Neural progenitor cell (in vitro differentiated cells): ENCODE measurements around the gene DEUP1. TPM values are rescaled to one million over a fixed set of nuclear protein-coding genes. Genes with fewer than 3 reads are reported as not detected.

Experiments
- DNase-seq: peaks from one replicate; pipeline ENCODE4 v3.0.0-alpha.2; 2016; ENCODE audit warnings: low spot score
- H2AFZ ChIP-seq: fragments of 200-600 bp; sonication (generic); replicated peaks from 2 replicates; pipeline ENCODE4 v1.6.1; 2016; ENCODE audit warnings: antibody characterized with exemption
- H3F3A ChIP-seq: fragments of 200-600 bp; sonication (generic); 2 replicates; pipeline ENCODE4 v1.6.1; 2016; ENCODE audit warnings: antibody characterized with exemption, low read depth
- H3K27ac ChIP-seq: fragments of 200-600 bp; sonication (generic); 2 replicates; pipeline ENCODE4 v1.5.1; 2016; ENCODE audit warnings: mild to moderate bottlenecking
- H3K27me3 ChIP-seq: fragments of 200-600 bp; sonication (generic); 2 replicates; pipeline ENCODE4 v1.6.1; 2016; ENCODE audit warnings: mild to moderate bottlenecking, moderate library complexity
- H3K36me3 ChIP-seq: fragments of 200-600 bp; sonication (generic); 2 replicates; pipeline ENCODE4 v1.5.1; 2016
- H3K4me1 ChIP-seq: fragments of 200-600 bp; sonication (generic); 2 replicates; pipeline ENCODE4 v1.6.1; 2016; ENCODE audit warnings: mixed run types
- H3K4me2 ChIP-seq: fragments of 200-600 bp; sonication (generic); 2 replicates; pipeline ENCODE4 v1.6.1; 2016
- H3K4me3 ChIP-seq: fragments of 200-600 bp; sonication (generic); 2 replicates; pipeline ENCODE4 v1.5.1; 2016
- H3K79me2 ChIP-seq: fragments of 200-600 bp; sonication (generic); 2 replicates; pipeline ENCODE4 v1.6.1; 2016; ENCODE audit warnings: low read depth
- H3K9ac ChIP-seq: fragments of 200-600 bp; sonication (generic); 2 replicates; pipeline ENCODE4 v1.6.1; 2016
- H3K9me3 ChIP-seq: fragments of 200-600 bp; sonication (generic); 2 replicates; pipeline ENCODE4 v1.5.1; 2016; ENCODE audit warnings: low read depth
- H4K20me1 ChIP-seq: fragments of 200-600 bp; sonication (generic); 2 replicates; pipeline ENCODE4 v1.6.1; 2016; ENCODE audit warnings: low read depth
- H3K27ac Mint-ChIP-seq: 3 replicates; pipeline ENCODE4 v1.8.0; 2021; ENCODE audit warnings: mixed read lengths
- H3K27me3 Mint-ChIP-seq: 2 replicates; pipeline ENCODE4 v1.8.0; 2022; ENCODE audit warnings: low read depth, mild to moderate bottlenecking, inconsistent platforms, moderate library complexity, mixed read lengths; ENCODE audit not compliant: insufficient read depth
- H3K36me3 Mint-ChIP-seq: 3 replicates; pipeline ENCODE4 v1.8.0; 2021; ENCODE audit warnings: mixed read lengths
- H3K4me1 Mint-ChIP-seq: 3 replicates; pipeline ENCODE4 v1.8.0; 2021; ENCODE audit warnings: mixed read lengths
- H3K4me3 Mint-ChIP-seq: 3 replicates; pipeline ENCODE4 v1.8.0; 2021; ENCODE audit warnings: mild to moderate bottlenecking, moderate library complexity, mixed read lengths
- H3K9me3 Mint-ChIP-seq: 3 replicates; pipeline ENCODE4 v1.8.0; 2020; ENCODE audit warnings: mixed read lengths
- EZH2 ChIP-seq: fragments of 200-600 bp; sonication (generic); IDR thresholded peaks from 2 replicates; pipeline ENCODE4 v1.6.1; 2017; ENCODE audit warnings: antibody characterized with exemption, mild to moderate bottlenecking, moderate library complexity
- EZH2phosphoT487 ChIP-seq: fragments of 200-600 bp; sonication (generic); IDR thresholded peaks from 2 replicates; pipeline ENCODE4 v1.6.1; 2017; ENCODE audit warnings: antibody characterized with exemption
- total RNA-seq: library from RNA; depleted of rRNA; stranded (reverse); fragments of >200 nt; gene quantifications from 2 replicates; pipeline ENCODE4 v1.2.3, GENCODE V29; 2015; ENCODE audit warnings: low replicate concordance
- TF ChIP-seq, protein P1 (sequence below): fragments of 200-600 bp; sonication (generic); IDR thresholded peaks from 2 replicates; pipeline ENCODE4 v1.5.1; 2017; ENCODE audit warnings: antibody characterized with exemption, mild to moderate bottlenecking

The DEUP1 gene
- total RNA-seq, 1 donor from 2014 or later, result not detected

DNA sequence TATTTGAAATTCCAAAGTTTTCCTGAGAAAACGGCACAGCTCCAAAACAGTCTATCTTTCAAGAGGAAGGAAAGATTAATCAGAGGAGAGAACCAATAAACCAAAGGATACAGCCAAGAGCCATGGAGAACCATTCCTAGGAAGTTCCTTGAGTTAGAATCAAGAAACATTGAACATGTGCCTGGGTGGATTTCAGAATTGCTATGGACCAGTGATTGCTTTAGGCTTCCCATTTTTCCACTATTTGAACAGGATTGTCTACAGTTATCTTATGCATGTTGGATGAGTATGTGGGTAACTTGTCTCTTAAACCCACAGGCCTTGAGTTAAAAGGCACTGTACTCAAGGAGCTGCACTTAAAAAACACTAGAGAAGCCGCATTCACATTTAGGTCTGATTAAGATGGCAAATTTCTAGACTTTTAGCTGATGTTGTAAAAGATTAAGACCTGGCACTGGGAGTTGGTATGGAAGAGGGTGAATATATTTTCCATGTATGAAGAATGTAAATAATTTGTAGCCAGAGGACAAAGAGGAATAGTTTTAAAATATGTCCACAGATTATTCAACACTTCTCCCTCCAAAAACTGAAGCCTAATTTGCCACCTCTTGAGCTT, 11.2 kb upstream of the DEUP1 start:
- Mint-ChIP-seq H3K9me3 (peaks cover 25% of the 10 kb centered on the region), H3K4me3 (no peak overlapping the region), H3K36me3 (no peaks in the 10 kb centered on the region), H3K4me1 (no peaks in the 10 kb centered on the region), H3K27ac (no peak overlapping the region), H3K27me3 (no peaks in the 10 kb centered on the region)
- Histone ChIP-seq H3K9ac (no peak overlapping the region), H3K4me2 (no peak overlapping the region), H3F3A (no peaks in the 10 kb centered on the region), H3K79me2 (no peaks in the 10 kb centered on the region), H3K9me3 (peaks cover under 1% of the 10 kb centered on the region), H3K4me3 (no peak overlapping the region), H2AFZ (no peak overlapping the region), H3K27ac (no peak overlapping the region), H3K27me3 (no peaks in the 10 kb centered on the region), H4K20me1 (no peaks in the 10 kb centered on the region), H3K4me1 (no peaks in the 10 kb centered on the region), H3K36me3 (no peaks in the 10 kb centered on the region)
- no peak for DNase-seq
- TF ChIP-seq EZH2, result no peak
- no peak for TF ChIP-seq EZH2phosphoT487
- TF ChIP-seq, protein P1, sequence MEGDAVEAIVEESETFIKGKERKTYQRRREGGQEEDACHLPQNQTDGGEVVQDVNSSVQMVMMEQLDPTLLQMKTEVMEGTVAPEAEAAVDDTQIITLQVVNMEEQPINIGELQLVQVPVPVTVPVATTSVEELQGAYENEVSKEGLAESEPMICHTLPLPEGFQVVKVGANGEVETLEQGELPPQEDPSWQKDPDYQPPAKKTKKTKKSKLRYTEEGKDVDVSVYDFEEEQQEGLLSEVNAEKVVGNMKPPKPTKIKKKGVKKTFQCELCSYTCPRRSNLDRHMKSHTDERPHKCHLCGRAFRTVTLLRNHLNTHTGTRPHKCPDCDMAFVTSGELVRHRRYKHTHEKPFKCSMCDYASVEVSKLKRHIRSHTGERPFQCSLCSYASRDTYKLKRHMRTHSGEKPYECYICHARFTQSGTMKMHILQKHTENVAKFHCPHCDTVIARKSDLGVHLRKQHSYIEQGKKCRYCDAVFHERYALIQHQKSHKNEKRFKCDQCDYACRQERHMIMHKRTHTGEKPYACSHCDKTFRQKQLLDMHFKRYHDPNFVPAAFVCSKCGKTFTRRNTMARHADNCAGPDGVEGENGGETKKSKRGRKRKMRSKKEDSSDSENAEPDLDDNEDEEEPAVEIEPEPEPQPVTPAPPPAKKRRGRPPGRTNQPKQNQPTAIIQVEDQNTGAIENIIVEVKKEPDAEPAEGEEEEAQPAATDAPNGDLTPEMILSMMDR, result no peak

- no peak overlapping the region for H3K4me3 Mint-ChIP-seq
- Histone ChIP-seq H3K4me2 (no peak overlapping the region), H3K36me3 (no peaks in the 10 kb centered on the region), H3K79me2 (no peaks in the 10 kb centered on the region), H3K4me3 (no peak overlapping the region), H3K9me3 (no peaks in the 10 kb centered on the region), H2AFZ (no peak overlapping the region), H3K27me3 (no peaks in the 10 kb centered on the region), H3F3A (no peaks in the 10 kb centered on the region), H3K4me1 (no peaks in the 10 kb centered on the region), H4K20me1 (no peaks in the 10 kb centered on the region), H3K27ac (no peak overlapping the region), H3K9ac (no peak overlapping the region)
- peaks cover 18% of the 10 kb centered on the region for H3K9me3 Mint-ChIP-seq
- H3K27ac Mint-ChIP-seq, result no peak overlapping the region
- H3K36me3 Mint-ChIP-seq, result no peaks in the 10 kb centered on the region
- TF ChIP-seq, protein P1, result no peak
- TF ChIP-seq EZH2phosphoT487 (no peak), EZH2 (no peak)
- DNase-seq, result no peak
- no peaks in the 10 kb centered on the region for H3K27me3 Mint-ChIP-seq
- no peaks in the 10 kb centered on the region for H3K4me1 Mint-ChIP-seq
Observed at GRCh38 chr11:93320230-93320629, 10.3 kb upstream of the DEUP1 start.

GRCh38 chr11:93322207-93322606, 8.3 kb upstream of the DEUP1 start:
- DNase-seq, result no peak
- TF ChIP-seq, protein P1, result no peak
- TF ChIP-seq EZH2 (no peak), EZH2phosphoT487 (no peak)
- no peaks in the 10 kb centered on the region for H3K4me1 ChIP-seq
- Mint-ChIP-seq H3K4me1 (no peaks in the 10 kb centered on the region), H3K9me3 (peaks cover 13% of the 10 kb centered on the region), H3K36me3 (no peaks in the 10 kb centered on the region), H3K27ac (no peak overlapping the region), H3K27me3 (no peaks in the 10 kb centered on the region), H3K4me3 (no peak overlapping the region)
- no peak overlapping the region for H2AFZ ChIP-seq
- H3K4me2 ChIP-seq, result no peak overlapping the region
- H3F3A ChIP-seq, result no peaks in the 10 kb centered on the region
- no peak overlapping the region for H3K4me3 ChIP-seq
- no peaks in the 10 kb centered on the region for H3K9me3 ChIP-seq
- no peaks in the 10 kb centered on the region for H3K79me2 ChIP-seq
- H3K9ac ChIP-seq, result no peak overlapping the region
- no peaks in the 10 kb centered on the region for H3K27me3 ChIP-seq
- H3K27ac ChIP-seq, result no peak overlapping the region
- H4K20me1 ChIP-seq, result no peaks in the 10 kb centered on the region
- H3K36me3 ChIP-seq, result no peaks in the 10 kb centered on the region
